ENCODE measurements around the gene NYNRIN. TPM values are rescaled to one million over a fixed set of nuclear protein-coding genes. Genes with fewer than 3 reads are reported as not detected.

The NYNRIN gene
- total and polyA plus RNA-seq, 2 of the 8 experiments (the other 6 are each of a cell fraction or from before 2014, with no cell fraction given), result 15.2 to 18.3 TPM

DNA sequence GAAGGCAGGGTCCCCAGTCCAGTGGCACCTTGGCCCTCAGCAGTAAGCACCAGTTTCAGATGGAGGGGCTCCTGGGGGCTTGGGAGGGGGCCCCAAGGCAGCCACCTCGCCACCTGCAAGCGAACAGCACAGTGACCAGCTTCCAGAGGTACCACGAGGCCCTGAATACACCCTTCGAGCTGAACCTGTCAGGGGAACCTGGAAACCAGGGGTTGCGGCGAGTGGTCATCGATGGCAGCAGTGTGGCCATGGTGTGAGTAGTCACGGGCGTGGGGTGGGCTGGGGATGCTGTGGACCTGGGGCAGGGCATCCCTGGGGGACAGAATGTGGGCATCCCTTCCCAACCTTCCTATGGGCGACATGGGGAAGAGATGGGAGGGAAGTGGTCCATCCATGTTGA is 11.2 kb downstream of the NYNRIN start (continued):
- TF ChIP-seq, protein P1, sequence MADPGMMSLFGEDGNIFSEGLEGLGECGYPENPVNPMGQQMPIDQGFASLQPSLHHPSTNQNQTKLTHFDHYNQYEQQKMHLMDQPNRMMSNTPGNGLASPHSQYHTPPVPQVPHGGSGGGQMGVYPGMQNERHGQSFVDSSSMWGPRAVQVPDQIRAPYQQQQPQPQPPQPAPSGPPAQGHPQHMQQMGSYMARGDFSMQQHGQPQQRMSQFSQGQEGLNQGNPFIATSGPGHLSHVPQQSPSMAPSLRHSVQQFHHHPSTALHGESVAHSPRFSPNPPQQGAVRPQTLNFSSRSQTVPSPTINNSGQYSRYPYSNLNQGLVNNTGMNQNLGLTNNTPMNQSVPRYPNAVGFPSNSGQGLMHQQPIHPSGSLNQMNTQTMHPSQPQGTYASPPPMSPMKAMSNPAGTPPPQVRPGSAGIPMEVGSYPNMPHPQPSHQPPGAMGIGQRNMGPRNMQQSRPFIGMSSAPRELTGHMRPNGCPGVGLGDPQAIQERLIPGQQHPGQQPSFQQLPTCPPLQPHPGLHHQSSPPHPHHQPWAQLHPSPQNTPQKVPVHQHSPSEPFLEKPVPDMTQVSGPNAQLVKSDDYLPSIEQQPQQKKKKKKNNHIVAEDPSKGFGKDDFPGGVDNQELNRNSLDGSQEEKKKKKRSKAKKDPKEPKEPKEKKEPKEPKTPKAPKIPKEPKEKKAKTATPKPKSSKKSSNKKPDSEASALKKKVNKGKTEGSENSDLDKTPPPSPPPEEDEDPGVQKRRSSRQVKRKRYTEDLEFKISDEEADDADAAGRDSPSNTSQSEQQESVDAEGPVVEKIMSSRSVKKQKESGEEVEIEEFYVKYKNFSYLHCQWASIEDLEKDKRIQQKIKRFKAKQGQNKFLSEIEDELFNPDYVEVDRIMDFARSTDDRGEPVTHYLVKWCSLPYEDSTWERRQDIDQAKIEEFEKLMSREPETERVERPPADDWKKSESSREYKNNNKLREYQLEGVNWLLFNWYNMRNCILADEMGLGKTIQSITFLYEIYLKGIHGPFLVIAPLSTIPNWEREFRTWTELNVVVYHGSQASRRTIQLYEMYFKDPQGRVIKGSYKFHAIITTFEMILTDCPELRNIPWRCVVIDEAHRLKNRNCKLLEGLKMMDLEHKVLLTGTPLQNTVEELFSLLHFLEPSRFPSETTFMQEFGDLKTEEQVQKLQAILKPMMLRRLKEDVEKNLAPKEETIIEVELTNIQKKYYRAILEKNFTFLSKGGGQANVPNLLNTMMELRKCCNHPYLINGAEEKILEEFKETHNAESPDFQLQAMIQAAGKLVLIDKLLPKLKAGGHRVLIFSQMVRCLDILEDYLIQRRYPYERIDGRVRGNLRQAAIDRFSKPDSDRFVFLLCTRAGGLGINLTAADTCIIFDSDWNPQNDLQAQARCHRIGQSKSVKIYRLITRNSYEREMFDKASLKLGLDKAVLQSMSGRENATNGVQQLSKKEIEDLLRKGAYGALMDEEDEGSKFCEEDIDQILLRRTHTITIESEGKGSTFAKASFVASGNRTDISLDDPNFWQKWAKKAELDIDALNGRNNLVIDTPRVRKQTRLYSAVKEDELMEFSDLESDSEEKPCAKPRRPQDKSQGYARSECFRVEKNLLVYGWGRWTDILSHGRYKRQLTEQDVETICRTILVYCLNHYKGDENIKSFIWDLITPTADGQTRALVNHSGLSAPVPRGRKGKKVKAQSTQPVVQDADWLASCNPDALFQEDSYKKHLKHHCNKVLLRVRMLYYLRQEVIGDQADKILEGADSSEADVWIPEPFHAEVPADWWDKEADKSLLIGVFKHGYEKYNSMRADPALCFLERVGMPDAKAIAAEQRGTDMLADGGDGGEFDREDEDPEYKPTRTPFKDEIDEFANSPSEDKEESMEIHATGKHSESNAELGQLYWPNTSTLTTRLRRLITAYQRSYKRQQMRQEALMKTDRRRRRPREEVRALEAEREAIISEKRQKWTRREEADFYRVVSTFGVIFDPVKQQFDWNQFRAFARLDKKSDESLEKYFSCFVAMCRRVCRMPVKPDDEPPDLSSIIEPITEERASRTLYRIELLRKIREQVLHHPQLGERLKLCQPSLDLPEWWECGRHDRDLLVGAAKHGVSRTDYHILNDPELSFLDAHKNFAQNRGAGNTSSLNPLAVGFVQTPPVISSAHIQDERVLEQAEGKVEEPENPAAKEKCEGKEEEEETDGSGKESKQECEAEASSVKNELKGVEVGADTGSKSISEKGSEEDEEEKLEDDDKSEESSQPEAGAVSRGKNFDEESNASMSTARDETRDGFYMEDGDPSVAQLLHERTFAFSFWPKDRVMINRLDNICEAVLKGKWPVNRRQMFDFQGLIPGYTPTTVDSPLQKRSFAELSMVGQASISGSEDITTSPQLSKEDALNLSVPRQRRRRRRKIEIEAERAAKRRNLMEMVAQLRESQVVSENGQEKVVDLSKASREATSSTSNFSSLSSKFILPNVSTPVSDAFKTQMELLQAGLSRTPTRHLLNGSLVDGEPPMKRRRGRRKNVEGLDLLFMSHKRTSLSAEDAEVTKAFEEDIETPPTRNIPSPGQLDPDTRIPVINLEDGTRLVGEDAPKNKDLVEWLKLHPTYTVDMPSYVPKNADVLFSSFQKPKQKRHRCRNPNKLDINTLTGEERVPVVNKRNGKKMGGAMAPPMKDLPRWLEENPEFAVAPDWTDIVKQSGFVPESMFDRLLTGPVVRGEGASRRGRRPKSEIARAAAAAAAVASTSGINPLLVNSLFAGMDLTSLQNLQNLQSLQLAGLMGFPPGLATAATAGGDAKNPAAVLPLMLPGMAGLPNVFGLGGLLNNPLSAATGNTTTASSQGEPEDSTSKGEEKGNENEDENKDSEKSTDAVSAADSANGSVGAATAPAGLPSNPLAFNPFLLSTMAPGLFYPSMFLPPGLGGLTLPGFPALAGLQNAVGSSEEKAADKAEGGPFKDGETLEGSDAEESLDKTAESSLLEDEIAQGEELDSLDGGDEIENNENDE (IDR thresholded peaks at IDR 0.05; ENCODE audit: insufficient replicate concordance, low read length), result no peak
- TF ChIP-seq CHD1 (IDR thresholded peaks at IDR 0.05; ENCODE audit: low read depth, low read length), result no peak
- no peak for TF ChIP-seq NANOG (IDR thresholded peaks at IDR 0.05; ENCODE audit: insufficient read depth, low read depth, low read length, poor library complexity, severe bottlenecking)
- TF ChIP-seq NRF1 (IDR thresholded peaks at IDR 0.05; ENCODE audit: low read depth, low read length), result no peak
- TF ChIP-seq CTBP2 (IDR thresholded peaks at IDR 0.05; ENCODE audit: borderline replicate concordance, insufficient read depth, insufficient read length, low read length), result no peak
- no peak for TF ChIP-seq POLR2AphosphoS5 (IDR thresholded peaks at IDR 0.05; ENCODE audit: low read depth, low read length)
- no peak for TF ChIP-seq SIN3A (conservative IDR thresholded peaks at IDR 0.05 in 1 of 2, IDR thresholded peaks at IDR 0.05 in 1 of 2; ENCODE audit: low read depth in 1 of 2, low read length in 2 of 2)
- TF ChIP-seq RBBP5 (IDR thresholded peaks at IDR 0.05; ENCODE audit: borderline replicate concordance, low read depth, low read length), result no peak
- no peak for TF ChIP-seq CEBPB (IDR thresholded peaks at IDR 0.05; ENCODE audit: low read depth, low read length)

Measured in H1 (cell line).